Gastroesophageal sphincter (tissue), 4 donors: Measurements from ENCODE around the gene ZNF540. TPM values are rescaled to one million over a fixed set of nuclear protein-coding genes. Genes with fewer than 3 reads are reported as not detected.

Experiments
- ATAC-seq: fragments of 150-250 bp; one replicate; pipeline ENCODE4 v1.9.1; 2016; ENCODE audit warnings: mild to moderate bottlenecking, moderate library complexity
- H3K27ac ChIP-seq, 4 donors: fragments of 200-600 bp; sonication (generic) in 3 of 4; 1 replicate in 3 of 4; 2 replicates in 1 of 4; pipeline ENCODE4 v1.5.1; 2016 to 2019
- H3K27me3 ChIP-seq: fragments of 200-600 bp; sonication (generic); one replicate; pipeline ENCODE4 v1.5.1; 2019
- H3K36me3 ChIP-seq, 2 donors: fragments of 200-600 bp; sonication (generic); one replicate each; pipeline ENCODE4 v1.5.1; 2019; ENCODE audit warnings: control low read depth in 1 of 2
- H3K4me1 ChIP-seq, 3 donors: fragments of 200-600 bp; sonication (generic); 1 replicate in 2 of 3; 2 replicates in 1 of 3; pipeline ENCODE4 v1.5.1; 2016 to 2019; ENCODE audit warnings: control low read depth in 2 of 3
- H3K4me3 ChIP-seq, 2 donors: fragments of 200-600 bp; sonication (generic); one replicate each; pipeline ENCODE4 v1.5.1; 2019; ENCODE audit warnings: mild to moderate bottlenecking in 1 of 2, moderate library complexity in 1 of 2
- H3K9me3 ChIP-seq, 3 donors: fragments of 200-600 bp; sonication (generic); one replicate each; pipeline ENCODE4 v1.5.1; 2017 to 2019; ENCODE audit warnings: control low read depth in 2 of 3
- CTCF ChIP-seq, 4 experiments: fragments of 200-600 bp in 2 of 4; fragments of 450-650 bp in 2 of 4; sonication (generic) in 1 of 4; IDR thresholded peaks; one replicate each; pipeline ENCODE4 v1.5.1; 2017 to 2019; ENCODE audit warnings: antibody characterized with exemption in 4 of 4, mild to moderate bottlenecking in 2 of 4, moderate library complexity in 2 of 4
- EP300 ChIP-seq: sonication (generic); formaldehyde crosslinking; IDR thresholded peaks from one replicate; pipeline ENCODE4 v1.6.1; 2017; ENCODE audit warnings: antibody characterized with exemption, mild to moderate bottlenecking
- POLR2A ChIP-seq, 2 donors: fragments of 450-650 bp; IDR thresholded peaks; one replicate each; pipeline ENCODE4 v1.6.1; 2017; ENCODE audit warnings: antibody characterized with exemption in 2 of 2, mild to moderate bottlenecking in 2 of 2, moderate library complexity in 1 of 2
- POLR2AphosphoS5 ChIP-seq: sonication (generic); formaldehyde crosslinking; IDR thresholded peaks from one replicate; pipeline ENCODE4 v1.6.1; 2017; ENCODE audit warnings: antibody characterized with exemption
- WGBS, 2 donors: methylation state at CpG; one replicate each; pipeline ENCODE4 v1.1.5; 2018; ENCODE audit warnings: low coverage in 1 of 2; 5-methylcytosine and 5-hydroxymethylcytosine counted together
- total RNA-seq, 4 donors: library from RNA; depleted of rRNA; stranded (reverse); fragments of >200 nt; gene quantifications; one replicate each; pipeline ENCODE4 v1.1.0, GENCODE V29; 2016

ZNF540 gene
- total RNA-seq, 4 donors from 2014 or later = 2.0 to 11.8 (median 4.8) TPM

GRCh38 chr19:37635076-37636056 lies 40.7 kb downstream of the ZNF540 start:
- H3K9me3 ChIP-seq = peaks cover 3 to 95% (median 5%) of the 10 kb centered on the region in 3 donors
- no peaks in the 10 kb centered on the region for H3K4me1 ChIP-seq
- ATAC-seq = no peak
- TF ChIP-seq POLR2A (IDR thresholded peaks at IDR 0.05) = no peak
- TF ChIP-seq CTCF (IDR thresholded peaks at IDR 0.05) = no peak
- TF ChIP-seq POLR2AphosphoS5 = no peak
- TF ChIP-seq EP300 = no peak
- H3K36me3 ChIP-seq = peaks cover 18 to 61% of the 10 kb centered on the region in 2 donors
- no peak overlapping the region for H3K27ac ChIP-seq
- no peak overlapping the region for H3K4me3 ChIP-seq
- no peaks in the 10 kb centered on the region for H3K27me3 ChIP-seq
- WGBS, 2 donors = 96 to 98% methylated on average over 7 to 11 of the region's 11 CpGs

- Histone ChIP-seq H3K4me3 (peak overlapping the region; percentile 45 to 73), H3K27ac (peak overlapping the region in 3 of 4 donors; percentile 92 to 95 (median 94)), H3K27me3 (no peaks in the 10 kb centered on the region), H3K4me1 (peaks cover 0 to 40% (median 11%) of the 10 kb centered on the region in 3 donors), H3K36me3 (peaks cover 0 to 10% of the 10 kb centered on the region in 2 donors), H3K9me3 (peaks cover 0 to 4% (median 0%) of the 10 kb centered on the region in 3 donors)
- no peak for TF ChIP-seq CTCF (IDR thresholded peaks at IDR 0.05)
- TF ChIP-seq POLR2AphosphoS5 = no peak
- no peak for TF ChIP-seq EP300
- TF ChIP-seq POLR2A (IDR thresholded peaks at IDR 0.05) = no peak
- no peak for ATAC-seq
- WGBS, 2 donors = 1 to 2% methylated on average over 5 of the region's 5 CpGs
Measured at GRCh38 chr19:37654118-37654517, 59.4 kb downstream of the ZNF540 start.

- peak; percentile 53 for ATAC-seq
- Histone ChIP-seq H3K27ac (peak overlapping the region; percentile 68 to 95 (median 93)), H3K27me3 (no peaks in the 10 kb centered on the region), H3K4me3 (peak overlapping the region; percentile 45 to 73), H3K36me3 (peaks cover 0 to 4% of the 10 kb centered on the region in 2 donors), H3K4me1 (peaks cover 0 to 40% (median 11%) of the 10 kb centered on the region in 3 donors), H3K9me3 (no peaks in the 10 kb centered on the region)
- WGBS, 2 donors = 0% methylated on average over 8 to 9 of the region's 40 CpGs
- TF ChIP-seq POLR2AphosphoS5 = no peak
- no peak for TF ChIP-seq EP300
- TF ChIP-seq POLR2A (IDR thresholded peaks at IDR 0.05) = no peak
- no peak for TF ChIP-seq CTCF (IDR thresholded peaks at IDR 0.05)
Measured at GRCh38 chr19:37654629-37655300, 60.1 kb downstream of the ZNF540 start.

- Histone ChIP-seq H3K27ac (peak within 1 kb of the TSS; percentile 68 to 95 (median 93)), H3K9me3 (no peaks in the 10 kb centered on the region), H3K36me3 (no peaks in the 10 kb centered on the region), H3K27me3 (no peaks in the 10 kb centered on the region), H3K4me3 (peak within 1 kb of the TSS; percentile 45 to 73), H3K4me1 (peaks cover 0 to 40% (median 11%) of the 10 kb centered on the region in 3 donors)
- no CpG with 5 or more reads among the region's 34 CpGs for WGBS, 2 donors
- TF ChIP-seq EP300 (no peak), POLR2A (IDR thresholded peaks at IDR 0.05) (peak; percentile 36 to 44), CTCF (IDR thresholded peaks at IDR 0.05) (no peak), POLR2AphosphoS5 (peak; percentile 48)
- ATAC-seq = peak; percentile 95
Measured at GRCh38 chr19:37655301-37655688, 60.6 kb downstream of the ZNF540 start, which contains the start of gene ZFP30. TSS of gene ZFP30 (minus strand) at chr19:37655465. CDS start at chr19:37647822, 7,643 bp downstream.
